NCI-H2171 treated with DMSO at 0.1 percent for 48 hours (cell line): ENCODE measurements around the gene AK2.
"Not testable (repeated sequence)": the region's sequence is repeated elsewhere in the genome, so short reads cannot be mapped to it uniquely, and the experiment has no call there.

ENCODE experiments used
- DNase-seq: peaks from one replicate; lab custom pipeline; 2025; lab: John Stamatoyannopoulos, UW

The AK2 gene

GRCh38 chr1:33050221-33051076, 13.8 kb upstream of the AK2 start:
- no peak for DNase-seq

DNA sequence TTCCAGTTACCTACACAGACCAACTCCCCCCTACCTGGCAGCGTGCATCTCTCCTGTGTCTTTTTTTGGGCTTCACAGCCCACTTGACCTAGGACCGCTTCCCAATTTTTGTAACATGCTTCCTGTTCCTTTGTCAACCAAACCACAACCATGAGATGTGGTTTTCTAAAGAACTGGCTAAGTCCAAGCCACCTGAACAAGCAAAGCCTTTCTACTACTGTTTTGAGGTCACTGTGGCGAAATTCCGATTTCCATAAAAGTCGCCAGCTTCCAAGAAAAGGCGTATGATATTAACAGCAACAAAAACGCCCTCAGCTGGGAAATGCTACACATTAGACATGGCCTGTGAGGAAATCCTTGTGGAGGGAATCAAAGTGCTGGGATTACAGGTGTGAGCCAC, 12.7 kb upstream of the AK2 start:
- DNase-seq, result no peak

GRCh38 chr1:33048426-33048825, 11.7 kb upstream of the AK2 start:
- DNase-seq, result no peak

DNA sequence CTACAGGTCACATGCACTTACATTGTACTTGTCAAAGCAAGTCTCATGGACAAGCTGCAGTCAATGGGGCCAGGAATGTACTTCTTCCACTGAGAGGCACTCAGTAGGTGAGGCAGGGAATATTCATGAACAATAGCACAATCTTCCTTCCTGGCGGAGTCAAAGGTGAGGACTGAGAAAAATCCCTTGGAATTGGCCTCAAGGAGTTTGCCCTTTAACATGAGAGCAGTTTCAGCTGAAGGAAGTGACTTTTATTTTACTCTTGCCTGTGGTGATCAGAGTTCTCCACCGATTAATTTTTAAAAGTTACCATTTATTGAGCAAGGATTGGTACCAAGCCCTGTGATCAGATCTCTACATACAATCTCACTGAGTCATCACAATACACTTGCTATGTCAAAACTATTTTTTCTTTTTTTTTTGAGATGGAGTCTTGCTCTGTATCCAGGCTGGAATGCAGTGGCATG, 11.2 kb upstream of the AK2 start:
- DNase-seq, result no peak

GRCh38 chr1:33047290-33047689, 10.6 kb upstream of the AK2 start:
- DNase-seq, result no peak

DNA sequence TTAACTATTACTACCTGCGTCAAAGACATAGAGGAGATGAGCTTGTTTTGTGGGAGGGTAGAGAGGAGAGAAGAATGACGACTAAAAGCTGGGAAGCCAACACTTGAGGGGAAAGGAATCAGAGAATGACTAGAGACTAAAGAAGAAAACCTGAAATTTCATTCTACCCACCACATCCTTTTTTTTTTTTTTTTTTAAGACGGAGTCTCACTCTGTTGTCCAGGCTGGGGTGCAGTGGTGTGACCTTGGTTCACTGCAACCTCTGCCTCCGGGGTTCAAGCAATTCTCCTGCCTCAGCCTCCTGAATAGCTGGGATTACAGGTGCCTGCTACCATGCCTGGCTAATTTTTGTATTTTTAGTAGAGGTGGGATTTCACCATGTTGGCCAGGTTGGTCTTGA, 9.6 kb upstream of the AK2 start:
- DNase-seq, result not testable (repeated sequence)

DNA sequence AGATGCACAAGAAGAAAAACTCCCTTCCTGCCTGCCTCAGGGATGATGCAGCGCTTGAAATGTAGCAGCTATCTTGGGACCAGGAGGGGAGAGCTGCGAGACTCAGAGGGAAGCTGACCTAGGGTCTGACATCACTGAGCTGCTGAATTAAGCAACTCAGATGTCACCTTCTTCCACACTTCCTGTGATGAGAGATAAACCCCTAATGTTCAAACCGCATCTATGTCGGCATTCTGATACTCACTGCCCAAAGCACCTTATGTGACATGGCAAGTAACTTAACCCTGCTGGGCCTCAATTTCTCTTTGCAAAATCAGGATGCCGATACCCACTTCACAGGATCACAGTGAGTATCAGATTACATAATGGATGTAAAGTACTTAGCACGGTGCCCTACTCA, 9.1 kb upstream of the AK2 start:
- no peak for DNase-seq

GRCh38 chr1:33045246-33045645, 8.6 kb upstream of the AK2 start:
- no peak for DNase-seq

DNA sequence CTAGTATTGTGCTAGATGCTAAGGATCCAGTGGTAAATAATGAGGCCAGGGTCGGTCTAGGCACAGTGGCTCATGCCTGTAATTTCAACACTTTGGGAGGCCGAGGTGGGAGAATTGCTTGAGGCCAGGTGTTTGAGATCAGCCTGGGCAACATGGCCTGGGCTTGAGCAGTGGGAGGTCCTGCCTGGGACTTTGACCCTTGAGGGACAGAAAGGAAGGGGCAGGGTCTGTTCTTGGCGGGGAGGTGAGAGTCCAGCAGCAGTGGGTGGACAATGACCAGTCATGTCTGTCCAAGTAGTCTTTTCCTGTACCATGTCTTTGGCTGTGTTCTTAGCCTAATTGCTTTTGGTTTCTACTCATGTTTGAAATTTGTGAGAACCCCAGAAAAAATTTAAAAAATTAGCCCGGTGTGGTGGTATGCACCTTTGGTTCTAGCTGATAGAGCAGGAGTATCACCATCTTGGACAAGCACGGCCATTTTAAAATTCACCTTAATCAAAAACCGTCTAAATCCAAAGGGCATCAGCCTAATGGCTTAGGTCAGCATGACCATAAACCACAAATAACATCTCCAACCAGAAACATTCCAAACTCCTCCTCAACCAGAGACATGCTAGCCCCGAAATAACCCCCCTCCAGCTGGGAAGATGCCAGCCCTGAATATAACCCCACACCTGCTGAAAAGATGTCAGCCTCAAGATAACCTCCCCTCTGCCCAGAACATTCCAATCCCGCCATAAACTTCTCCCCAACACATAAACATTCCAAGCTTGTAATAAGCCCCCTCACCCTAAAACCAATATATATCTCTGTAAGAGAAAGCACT, 6.8 kb upstream of the AK2 start:
- no peak for DNase-seq

- no peak for DNase-seq
Measured at GRCh38 chr1:33042831-33043230, 6.1 kb upstream of the AK2 start.

GRCh38 chr1:33041026-33041425, 4.3 kb upstream of the AK2 start:
- no peak for DNase-seq

DNA sequence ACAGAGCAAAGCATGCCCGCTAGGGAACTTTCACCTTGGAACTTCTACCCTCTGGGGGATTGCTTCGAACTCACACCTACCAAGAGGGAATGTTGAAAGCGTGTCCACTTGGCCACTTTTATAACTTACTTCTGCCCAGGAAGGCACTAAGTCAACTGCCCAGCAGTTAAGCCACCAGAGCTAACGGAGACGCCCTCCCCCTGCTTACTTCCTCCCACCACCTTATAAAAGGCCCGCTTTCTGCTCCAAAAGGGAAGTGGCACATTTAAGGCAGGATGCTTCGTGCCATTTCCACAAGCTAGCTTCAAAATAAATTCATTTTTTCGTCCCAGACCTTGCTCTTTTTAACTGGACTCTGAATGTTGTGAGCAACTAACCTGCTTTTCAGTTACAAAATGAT, 3.2 kb upstream of the AK2 start:
- no peak for DNase-seq

GRCh38 chr1:33036051-33036525, 595 bp downstream of the AK2 start:
- peak; percentile 36 for DNase-seq

- no peak for DNase-seq
Measured at GRCh38 chr1:33032126-33032869, 4.4 kb downstream of the AK2 start.

GRCh38 chr1:33031506-33031905, 5.2 kb downstream of the AK2 start:
- no peak for DNase-seq

GRCh38 chr1:33030575-33030974, 6.1 kb downstream of the AK2 start:
- no peak for DNase-seq

DNA sequence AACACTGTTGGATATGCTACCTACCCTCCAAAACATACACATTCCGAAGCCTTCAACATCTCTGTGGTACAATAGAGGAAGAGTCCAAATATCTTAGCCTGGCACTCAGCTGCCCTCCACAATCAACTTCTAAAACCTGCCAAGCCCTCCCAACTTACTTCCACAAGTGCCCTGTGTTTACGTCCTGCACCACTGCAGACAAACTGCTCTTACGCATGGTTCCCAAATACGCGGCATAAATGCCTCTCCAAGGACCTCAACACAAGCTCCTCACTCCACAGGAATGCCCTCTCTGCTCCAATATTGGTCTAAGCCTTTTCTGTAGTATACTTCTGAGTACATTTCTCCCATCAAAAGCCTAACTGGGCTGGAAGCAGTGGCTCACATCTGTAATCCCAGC, 6.8 kb downstream of the AK2 start:
- DNase-seq, result no peak

GRCh38 chr1:33029209-33029608, 7.5 kb downstream of the AK2 start:
- no peak for DNase-seq

DNA sequence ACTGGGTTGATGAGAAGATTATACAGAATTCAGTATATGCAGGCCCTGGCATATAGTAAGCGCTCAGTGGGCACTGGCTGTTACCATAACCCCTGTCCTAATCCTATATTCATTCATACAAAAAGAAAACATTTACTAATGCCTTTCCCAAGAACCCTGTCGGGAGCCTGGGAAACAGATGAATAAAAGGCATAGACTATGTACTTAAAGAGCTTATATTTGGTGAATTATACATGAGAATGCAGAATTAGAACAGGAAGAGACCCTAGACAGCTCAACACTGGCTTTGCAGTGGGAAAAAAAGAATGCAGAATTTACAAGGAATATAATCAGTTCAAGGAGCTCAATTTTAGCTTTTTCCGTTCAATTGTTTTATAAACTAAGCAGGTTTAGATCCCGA, 10.9 kb downstream of the AK2 start:
- no peak for DNase-seq

GRCh38 chr1:33025180-33025569, 11.5 kb downstream of the AK2 start:
- no peak for DNase-seq

DNA sequence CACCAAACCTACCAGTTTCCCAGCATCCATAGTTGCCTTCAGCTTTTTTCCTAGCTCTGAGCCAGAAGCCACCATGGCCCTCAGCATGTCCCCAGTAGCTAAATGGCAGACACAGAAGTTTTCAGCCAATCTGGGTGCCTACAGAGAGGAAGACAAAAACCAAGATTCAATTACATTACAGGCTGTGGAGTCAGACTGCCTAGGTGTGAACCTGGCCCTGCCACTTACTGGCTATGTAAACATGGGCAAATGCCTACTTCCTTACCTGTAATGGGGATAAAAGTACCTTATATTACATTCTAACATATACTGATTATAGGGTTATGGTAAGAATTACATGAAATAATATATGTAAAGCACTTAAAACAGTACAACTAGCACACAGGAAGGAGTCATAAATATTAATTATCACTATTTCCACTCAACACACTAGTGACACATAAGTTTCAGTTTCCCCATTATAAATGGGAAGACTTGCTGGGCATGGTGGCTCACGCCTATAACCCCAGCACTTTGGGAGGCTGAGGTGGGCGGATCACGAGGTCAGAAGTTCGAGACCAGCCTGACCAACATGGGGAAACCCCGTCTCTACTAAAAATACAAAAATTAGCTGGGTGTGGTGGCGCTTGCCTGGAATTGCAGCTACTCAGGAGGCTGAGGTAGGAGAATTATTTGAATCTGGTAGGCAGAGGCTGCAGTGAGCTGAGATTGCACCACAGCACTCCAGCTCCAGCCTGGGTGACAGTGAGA, 12.1 kb downstream of the AK2 start:
- DNase-seq, result not testable (repeated sequence)
